ENCODE data around the gene TP53BP2. TPM values are rescaled to one million over a fixed set of nuclear protein-coding genes. Genes with fewer than 3 reads are reported as not detected.
"Not testable (repeated sequence)": the region's sequence is repeated elsewhere in the genome, so short reads cannot be mapped to it uniquely, and the experiment has no call there.

Gene TP53BP2, protein sequence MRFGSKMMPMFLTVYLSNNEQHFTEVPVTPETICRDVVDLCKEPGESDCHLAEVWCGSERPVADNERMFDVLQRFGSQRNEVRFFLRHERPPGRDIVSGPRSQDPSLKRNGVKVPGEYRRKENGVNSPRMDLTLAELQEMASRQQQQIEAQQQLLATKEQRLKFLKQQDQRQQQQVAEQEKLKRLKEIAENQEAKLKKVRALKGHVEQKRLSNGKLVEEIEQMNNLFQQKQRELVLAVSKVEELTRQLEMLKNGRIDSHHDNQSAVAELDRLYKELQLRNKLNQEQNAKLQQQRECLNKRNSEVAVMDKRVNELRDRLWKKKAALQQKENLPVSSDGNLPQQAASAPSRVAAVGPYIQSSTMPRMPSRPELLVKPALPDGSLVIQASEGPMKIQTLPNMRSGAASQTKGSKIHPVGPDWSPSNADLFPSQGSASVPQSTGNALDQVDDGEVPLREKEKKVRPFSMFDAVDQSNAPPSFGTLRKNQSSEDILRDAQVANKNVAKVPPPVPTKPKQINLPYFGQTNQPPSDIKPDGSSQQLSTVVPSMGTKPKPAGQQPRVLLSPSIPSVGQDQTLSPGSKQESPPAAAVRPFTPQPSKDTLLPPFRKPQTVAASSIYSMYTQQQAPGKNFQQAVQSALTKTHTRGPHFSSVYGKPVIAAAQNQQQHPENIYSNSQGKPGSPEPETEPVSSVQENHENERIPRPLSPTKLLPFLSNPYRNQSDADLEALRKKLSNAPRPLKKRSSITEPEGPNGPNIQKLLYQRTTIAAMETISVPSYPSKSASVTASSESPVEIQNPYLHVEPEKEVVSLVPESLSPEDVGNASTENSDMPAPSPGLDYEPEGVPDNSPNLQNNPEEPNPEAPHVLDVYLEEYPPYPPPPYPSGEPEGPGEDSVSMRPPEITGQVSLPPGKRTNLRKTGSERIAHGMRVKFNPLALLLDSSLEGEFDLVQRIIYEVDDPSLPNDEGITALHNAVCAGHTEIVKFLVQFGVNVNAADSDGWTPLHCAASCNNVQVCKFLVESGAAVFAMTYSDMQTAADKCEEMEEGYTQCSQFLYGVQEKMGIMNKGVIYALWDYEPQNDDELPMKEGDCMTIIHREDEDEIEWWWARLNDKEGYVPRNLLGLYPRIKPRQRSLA
- 9.8 and 22.3 TPM in 2 replicates for total RNA-seq (2014; rRNA removed; shearing (Covaris generic); ENCODE audit: low replicate concordance)

GRCh38 chr1:223845810-223846682 is at the start of gene TP53BP2:
Gene TP53BP2, minus strand, starts transcription at chr1:223845947. Its CDS starts 267 bp downstream, at chr1:223845680.
- H3K4me3 ChIP-seq = peak within 1 kb of the TSS; percentile 86
- H3K9me3 ChIP-seq = no peaks in the 10 kb centered on the region
- peaks cover 3% of the 10 kb centered on the region; the same call in 1 of the 2 replicates for H3K36me3 ChIP-seq
- no peaks in the 10 kb centered on the region for H3K27me3 ChIP-seq
- DNase-seq = peak; percentile 89

GRCh38 chr1:223890494-223890893 is 44.7 kb upstream of the TP53BP2 start:
- H3K27me3 ChIP-seq, DNase-seq, H3K4me3 ChIP-seq, H3K36me3 ChIP-seq, H3K9me3 ChIP-seq: not testable (repeated sequence)

DNA sequence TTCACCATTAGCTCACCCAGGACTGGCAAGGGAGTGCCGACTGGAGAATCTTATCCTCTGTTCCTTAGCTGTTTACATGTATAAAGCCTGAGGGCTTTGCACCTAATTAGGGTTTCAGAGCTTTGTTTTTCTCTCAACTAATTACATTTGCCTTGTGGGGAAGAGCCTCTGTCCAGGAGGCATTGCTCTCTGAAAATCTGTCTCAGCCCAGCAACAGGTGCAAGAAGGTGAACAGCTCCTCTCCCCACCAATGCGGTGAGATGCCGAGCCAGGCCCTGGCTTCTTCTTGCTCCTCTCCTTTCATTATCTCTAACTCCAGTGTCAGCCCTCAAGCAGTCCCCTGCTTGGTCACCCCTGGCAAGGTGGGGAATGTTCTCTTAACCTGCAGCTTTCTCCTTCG is 43.6 kb upstream of the TP53BP2 start:
- H3K4me3 ChIP-seq, H3K27me3 ChIP-seq, H3K9me3 ChIP-seq, DNase-seq, H3K36me3 ChIP-seq: not testable (repeated sequence)

- Histone ChIP-seq H3K36me3 (no peaks in the 10 kb centered on the region), H3K27me3 (no peaks in the 10 kb centered on the region), H3K4me3 (no peak overlapping the region), H3K9me3 (no peaks in the 10 kb centered on the region)
- peak; percentile 62 for DNase-seq
These were observed 42.1 kb upstream of the TP53BP2 start for GRCh38 chr1:223887747-223888418.

DNA sequence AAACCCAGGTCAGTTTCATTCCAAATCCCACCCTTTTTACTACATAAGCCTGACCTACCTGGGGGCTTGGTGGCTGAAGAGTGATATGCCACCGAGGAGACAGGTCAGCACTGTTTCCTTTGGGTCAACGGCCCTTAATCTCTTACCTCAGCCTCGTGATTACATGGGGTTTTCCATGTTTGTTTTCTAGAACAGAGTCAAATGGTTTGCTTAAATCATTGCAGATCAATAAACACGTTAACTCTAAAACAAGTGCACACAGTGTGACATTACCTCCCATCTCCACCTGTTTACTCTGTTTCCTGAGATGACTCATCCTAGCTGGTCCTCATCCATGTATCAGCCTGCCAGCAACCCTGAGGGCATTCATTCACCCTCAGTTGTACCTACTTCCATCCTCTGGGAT is 40.8 kb upstream of the TP53BP2 start:
- DNase-seq = no peak
- Histone ChIP-seq H3K27me3 (peaks cover 2% of the 10 kb centered on the region; the same call in 1 of the 2 replicates), H3K36me3 (no peaks in the 10 kb centered on the region), H3K9me3 (no peaks in the 10 kb centered on the region), H3K4me3 (no peak overlapping the region)

DNA sequence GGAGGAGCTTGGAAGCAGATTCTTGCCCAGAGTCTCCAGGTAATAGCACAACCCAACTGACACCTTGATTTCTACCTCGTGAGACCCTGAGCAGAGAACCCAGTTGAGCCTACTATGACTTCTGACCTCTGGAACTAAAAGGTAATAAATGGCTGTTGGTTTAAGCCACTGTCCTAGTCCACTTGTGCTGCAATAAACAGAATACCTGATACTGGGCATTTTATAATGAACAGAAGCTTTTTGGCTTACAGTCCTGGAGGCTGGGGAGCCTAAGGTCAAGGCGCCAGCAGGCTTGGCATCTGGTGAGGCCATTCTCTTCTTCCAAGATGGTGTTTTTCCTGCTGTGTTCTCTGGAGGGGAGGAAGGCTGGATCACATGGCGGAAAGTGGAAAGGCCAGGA is 39.9 kb upstream of the TP53BP2 start:
- DNase-seq = no peak
- Histone ChIP-seq H3K36me3 (no peaks in the 10 kb centered on the region), H3K4me3 (no peak overlapping the region), H3K9me3 (no peaks in the 10 kb centered on the region), H3K27me3 (peaks cover 2% of the 10 kb centered on the region; the same call in 1 of the 2 replicates)

DNA sequence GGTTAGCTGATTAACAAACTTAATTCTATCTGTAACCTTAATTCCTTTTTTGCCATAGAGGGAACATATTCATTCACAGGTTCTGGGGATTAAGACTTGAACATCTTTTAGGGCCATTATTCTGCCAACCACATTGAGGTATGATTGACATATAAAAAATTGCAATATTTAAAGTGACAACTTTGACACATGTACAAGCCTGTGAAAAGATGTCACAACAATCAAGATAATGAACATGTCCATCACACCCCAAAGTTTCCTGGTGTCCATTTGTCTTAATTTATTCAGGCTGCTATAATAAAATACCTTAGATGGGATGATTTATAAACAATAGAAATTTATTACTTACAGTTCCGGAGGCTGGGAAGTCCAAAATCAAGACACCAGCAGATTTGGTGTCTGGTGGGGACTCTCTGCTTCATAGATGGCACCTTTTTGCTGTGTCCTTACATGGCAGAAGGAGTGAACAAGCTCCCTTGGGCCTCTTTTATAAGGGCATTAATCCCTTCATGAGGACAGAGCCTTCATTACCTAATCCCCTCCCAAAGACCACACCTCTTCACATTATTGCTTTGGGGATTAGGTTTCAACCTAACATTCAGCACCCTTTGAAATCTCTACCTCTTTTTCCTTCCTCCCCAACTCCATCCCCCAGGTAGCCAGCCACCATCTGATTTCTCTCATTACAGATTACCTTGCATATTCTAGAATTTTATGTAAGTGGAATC is 33.0 kb upstream of the TP53BP2 start:
- no peak overlapping the region for H3K4me3 ChIP-seq

DNA sequence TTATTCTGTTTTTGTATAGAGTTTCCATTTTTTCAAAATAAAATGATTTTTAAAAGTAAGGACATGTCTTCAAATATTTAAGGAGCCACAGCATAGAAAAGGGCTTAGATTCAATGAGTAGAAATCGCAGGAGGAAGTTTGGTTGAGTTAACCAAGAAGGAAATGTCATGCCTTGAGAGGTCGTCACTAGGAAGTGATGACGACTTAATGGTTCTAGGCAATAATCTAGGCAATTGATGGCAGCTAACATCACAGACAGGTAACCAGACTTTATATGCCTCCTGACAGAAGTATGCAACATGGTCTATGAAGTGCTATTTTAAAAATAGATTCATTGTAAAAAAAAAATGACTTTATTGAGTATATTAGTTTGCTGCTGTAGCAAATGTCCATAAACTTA is 32.1 kb upstream of the TP53BP2 start:
- peaks cover 5% of the 10 kb centered on the region for H3K9me3 ChIP-seq
- H3K4me3 ChIP-seq = no peak overlapping the region
- no peak for DNase-seq
- no peaks in the 10 kb centered on the region for H3K36me3 ChIP-seq
- peaks cover 4% of the 10 kb centered on the region for H3K27me3 ChIP-seq

More for the DNA sequence above, 33.0 kb upstream of the TP53BP2 start:
- Histone ChIP-seq H3K27me3 (peaks cover 4% of the 10 kb centered on the region), H3K9me3 (peaks cover 5% of the 10 kb centered on the region), H3K36me3 (no peaks in the 10 kb centered on the region)
- DNase-seq = no peak

DNA sequence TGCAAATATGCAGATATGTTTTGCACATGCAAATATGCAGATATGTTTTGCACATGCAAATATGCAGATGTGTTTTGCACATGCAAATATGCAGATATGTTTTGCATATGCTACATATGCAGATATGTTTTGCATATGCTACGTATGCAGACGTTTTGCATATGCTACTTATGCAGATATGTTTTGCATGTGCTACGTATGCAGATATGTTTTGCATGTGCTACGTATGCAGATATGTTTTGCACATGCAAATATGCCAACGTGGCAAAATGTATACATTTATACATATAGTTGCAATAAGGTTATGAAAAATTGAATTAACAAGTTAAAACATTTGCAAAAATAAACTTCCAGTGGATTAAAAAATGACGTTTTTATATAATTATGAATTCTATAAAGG is 30.8 kb upstream of the TP53BP2 start:
- Histone ChIP-seq H3K27me3 (peaks cover 2% of the 10 kb centered on the region), H3K9me3 (peaks cover 5% of the 10 kb centered on the region), H3K36me3 (no peaks in the 10 kb centered on the region), H3K4me3 (no peak overlapping the region)
- DNase-seq = no peak

DNA sequence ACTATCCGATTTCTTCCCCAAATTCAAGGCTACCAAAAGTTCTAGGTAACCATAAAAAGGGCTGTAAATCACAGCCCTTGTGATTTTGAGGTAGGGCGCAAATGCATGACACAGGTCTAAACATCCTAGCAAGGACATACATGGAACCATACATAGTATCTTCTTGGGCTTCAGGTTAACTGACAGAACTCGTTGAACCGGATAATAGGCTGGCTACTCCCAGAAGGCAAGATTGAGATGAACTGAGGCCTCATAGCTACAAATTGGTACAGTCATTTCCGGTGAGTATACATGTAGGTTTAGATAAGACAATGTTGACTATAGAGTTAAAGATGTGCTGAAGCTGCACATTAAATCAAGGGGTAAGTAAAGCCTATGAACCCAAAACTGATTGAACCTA is 27.3 kb upstream of the TP53BP2 start:
- H3K4me3 ChIP-seq = no peak overlapping the region
- H3K27me3 ChIP-seq = peaks cover 6% of the 10 kb centered on the region
- DNase-seq = no peak
- no peaks in the 10 kb centered on the region for H3K36me3 ChIP-seq
- H3K9me3 ChIP-seq = peaks cover 5% of the 10 kb centered on the region

DNA sequence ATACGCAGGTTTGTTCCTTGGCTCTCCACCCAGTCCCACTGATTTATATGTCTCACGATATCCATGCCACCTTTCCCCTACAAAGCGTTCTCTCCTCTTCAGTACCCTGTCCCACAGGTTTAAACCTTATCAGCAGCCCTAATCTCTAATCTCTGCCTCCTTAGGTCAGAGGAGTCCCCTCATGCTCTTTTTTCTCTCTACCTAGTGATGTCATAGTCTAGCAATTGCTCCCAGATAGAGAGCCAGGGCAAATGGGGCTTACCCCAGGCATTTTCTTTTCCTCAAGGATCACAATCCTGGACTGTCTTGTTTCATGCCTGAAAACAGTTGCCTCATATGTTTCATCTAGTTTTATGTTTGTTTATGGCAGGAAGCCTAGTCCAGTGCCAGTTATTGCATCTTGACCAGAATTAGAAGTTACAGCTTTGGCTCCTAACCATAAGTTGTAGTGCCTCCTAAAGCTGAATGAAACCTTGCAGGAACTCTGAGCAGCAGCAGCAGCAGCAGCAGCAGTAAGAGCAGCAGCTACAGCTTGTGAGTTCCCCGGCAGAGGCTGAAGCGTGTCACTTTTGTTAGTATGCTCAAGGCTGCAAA is 26.7 kb upstream of the TP53BP2 start:
- Histone ChIP-seq H3K4me3 (no peak overlapping the region), H3K36me3 (no peaks in the 10 kb centered on the region), H3K27me3 (peaks cover 8% of the 10 kb centered on the region; the same call in 1 of the 2 replicates), H3K9me3 (peaks cover 5% of the 10 kb centered on the region)
- no peak for DNase-seq

DNA sequence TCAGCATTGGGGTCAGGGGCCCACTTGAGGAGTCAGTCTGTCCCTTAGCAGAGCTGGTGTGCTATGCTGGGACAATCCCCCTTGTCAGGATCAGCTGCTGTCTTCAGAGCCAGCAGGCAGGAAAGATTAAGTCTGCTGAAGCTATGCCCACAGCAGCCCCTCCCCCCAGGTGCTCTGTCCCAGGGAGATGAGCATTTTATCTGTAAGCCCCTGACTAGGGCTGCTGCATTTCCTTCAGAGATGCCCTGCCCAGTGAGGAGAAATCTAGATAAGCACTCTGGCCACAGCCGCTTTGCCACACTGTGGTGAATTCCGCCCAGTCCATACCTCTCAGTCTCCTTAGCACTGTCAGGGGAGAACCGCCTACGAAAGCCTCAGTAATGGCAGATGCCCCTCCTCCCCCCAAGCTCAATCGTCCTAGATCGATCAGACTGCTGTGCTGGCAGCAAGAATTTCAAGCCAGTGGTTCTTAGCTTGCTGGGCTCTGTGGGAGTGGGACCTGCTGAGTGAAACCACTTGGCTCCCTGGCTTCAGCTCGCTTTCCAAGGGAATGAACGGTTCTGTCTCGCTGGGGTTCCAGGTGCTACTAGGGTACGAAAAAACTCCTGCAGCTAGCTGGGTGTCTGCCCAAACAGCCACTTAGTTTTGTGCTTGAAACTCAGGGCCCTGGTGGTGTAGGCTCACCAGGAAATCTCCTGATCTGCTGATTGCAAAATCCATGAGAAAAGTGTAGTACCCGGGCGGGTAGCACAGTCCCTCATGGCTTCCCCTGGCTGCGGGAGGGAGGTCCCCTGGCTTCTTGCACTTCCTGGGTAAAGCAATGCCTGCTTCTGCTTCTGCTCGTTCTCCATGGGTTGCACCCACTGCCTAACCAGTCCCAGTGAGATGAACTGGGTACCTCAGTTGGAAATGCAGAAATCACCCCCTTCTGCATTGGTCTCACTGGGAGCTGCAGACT is 25.1 kb upstream of the TP53BP2 start:
- no peak for DNase-seq
- Histone ChIP-seq H3K4me3 (no peak overlapping the region), H3K27me3 (peaks cover 15% of the 10 kb centered on the region), H3K36me3 (no peaks in the 10 kb centered on the region), H3K9me3 (peaks cover 8% of the 10 kb centered on the region)

- DNase-seq, H3K9me3 ChIP-seq, H3K4me3 ChIP-seq, H3K36me3 ChIP-seq: not testable (repeated sequence)
- H3K27me3 ChIP-seq = peaks cover 18% of the 10 kb centered on the region
These were observed 19.0 kb upstream of the TP53BP2 start for GRCh38 chr1:223864599-223865368.
